Muscle of back (tissue), 11 donors: Measurements from ENCODE around the gene DLGAP1. TPM values are rescaled to one million over a fixed set of nuclear protein-coding genes. Genes with fewer than 3 reads are reported as not detected.

Source experiments
- DNase-seq, 3 donors: peaks; one replicate each; pipeline versions ENCODE4 v3.0.0 to v3.0.0-alpha.2; 2013
- polyA plus RNA-seq, 10 donors: library from polyadenylated mRNA; unstranded; fragments of 120-200 nt; gene quantifications; one replicate each; pipeline ENCODE4 v1.2.1, GENCODE V29; 2013; ENCODE audit not compliant: insufficient read length in 10 of 10

The DLGAP1 gene
- polyA plus RNA-seq, 10 donors: 1.3 to 3.5 (median 2.1) TPM

DNA sequence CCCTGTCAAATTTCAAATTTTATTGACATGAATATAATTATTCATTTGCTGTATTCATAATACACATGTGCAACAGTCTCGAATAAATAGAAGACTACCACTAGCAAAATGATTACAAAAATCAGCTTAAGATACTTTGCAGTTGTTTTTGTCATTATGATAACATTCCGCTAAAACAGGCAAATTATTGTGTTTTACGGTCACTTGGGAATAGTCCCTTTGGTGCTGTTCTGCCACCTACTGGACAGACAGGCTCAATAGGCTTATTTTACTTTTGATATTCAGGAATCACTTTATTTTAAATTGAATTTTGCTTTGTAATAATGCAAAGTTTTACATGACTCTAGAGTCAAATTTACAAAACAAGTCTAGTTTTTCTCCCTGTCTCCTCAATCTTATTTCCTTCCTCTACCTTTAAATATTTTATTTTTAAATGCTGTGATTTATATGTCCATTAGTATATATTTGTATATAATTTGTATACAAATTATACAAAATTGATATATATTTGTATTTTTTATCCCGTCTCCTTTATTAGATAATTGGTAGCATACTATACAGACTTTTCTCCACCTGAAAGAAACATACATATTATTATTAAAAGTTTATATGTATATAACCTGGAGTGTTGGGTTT lies 456.3 kb downstream of the DLGAP1 start:
- peak in 2 of 3 donors; percentile 20 to 26 for DNase-seq

GRCh38 chr18:3995476-3996102 lies 459.5 kb downstream of the DLGAP1 start:
- peak; percentile 61 to 66 (median 62) for DNase-seq

DNA sequence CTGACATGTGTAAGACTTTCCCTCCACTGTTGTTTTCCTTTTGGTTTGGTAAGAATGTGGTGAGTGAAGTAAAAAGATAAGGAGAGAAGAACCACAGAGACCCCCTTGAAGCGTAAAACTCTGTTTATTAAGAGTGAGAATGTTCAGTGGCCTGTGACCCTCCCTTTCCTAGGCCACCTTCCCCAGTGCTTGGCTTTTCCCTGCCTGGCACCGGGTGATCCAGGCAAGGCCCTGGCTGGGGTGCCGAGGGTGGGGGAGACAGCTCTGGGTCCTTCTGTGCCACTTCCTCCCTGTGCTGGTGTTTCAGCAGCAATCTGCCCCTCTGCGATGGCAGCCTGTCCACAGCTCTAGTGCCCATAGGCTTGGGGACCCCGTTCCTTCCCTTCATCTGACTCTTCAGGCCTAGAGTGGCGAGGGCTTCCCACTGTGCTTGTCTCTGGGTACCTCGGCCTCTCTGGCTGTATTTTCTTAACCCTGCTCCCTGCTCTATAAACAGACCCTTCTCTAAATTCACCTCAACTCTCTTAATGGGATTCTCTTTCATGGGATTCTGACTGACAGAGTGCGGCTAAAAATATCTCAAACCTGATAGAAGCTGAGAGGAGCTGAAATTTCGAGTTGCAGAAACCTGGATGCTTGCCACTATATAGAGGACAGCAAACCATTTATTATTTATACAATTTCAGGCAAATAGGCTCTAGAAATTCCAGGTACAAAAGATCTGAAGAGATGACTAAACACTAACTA lies 461.0 kb downstream of the DLGAP1 start:
- no peak for DNase-seq

DNA sequence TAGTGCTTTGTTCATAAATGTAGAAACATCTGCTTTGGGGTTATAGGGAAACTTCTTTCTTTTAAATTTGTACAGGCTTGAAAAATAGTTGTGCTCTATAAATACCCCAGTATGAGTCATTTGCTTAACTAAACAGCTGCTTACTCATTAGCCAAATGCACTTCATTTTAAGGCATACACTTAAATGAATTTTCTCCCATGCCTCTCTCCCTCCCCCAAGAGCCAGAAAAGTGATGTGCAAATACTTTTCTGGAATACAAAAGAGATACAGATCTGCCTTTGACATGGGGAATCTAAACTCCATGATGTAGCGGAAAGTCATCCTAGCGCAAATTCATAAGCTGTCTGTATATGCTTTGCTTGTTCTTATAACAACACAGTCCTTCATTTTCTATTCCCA lies 469.4 kb downstream of the DLGAP1 start:
- DNase-seq: peak in 1 of 3 donors; percentile 45

- DNase-seq: no peak
These were observed 470.1 kb downstream of the DLGAP1 start for GRCh38 chr18:3985020-3985419.

DNA sequence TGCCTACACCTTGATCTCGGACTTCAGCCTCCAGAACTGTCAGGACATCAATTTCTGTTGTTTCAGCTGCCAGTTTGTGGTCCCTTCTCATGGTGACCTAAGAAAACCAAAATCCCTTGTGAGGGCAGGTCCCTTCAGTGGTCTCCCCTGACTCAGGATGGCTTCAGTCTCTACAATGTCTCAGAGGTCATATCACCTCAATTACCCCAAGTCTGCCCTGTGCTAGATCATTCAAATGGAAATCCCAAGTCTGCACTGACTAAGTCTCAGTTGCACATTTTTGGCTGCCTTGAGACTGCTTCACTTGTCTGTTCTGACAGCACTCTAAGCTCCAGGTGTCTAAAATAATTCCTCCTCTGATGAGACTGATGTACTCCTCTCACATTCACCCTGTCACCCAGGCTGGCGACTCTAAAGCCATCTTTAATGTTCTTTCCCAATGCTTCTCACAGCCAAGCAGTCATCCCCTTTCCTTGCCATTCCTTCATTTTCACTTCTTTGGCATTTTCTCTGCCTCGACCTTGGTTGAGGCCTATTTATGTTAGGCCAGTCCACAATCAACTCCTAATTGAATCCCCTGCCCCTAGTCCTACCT lies 470.8 kb downstream of the DLGAP1 start:
- DNase-seq: no peak

- peak in 2 of 3 donors; percentile 26 to 76 for DNase-seq
These were observed 471.6 kb downstream of the DLGAP1 start for GRCh38 chr18:3983351-3983969.

DNA sequence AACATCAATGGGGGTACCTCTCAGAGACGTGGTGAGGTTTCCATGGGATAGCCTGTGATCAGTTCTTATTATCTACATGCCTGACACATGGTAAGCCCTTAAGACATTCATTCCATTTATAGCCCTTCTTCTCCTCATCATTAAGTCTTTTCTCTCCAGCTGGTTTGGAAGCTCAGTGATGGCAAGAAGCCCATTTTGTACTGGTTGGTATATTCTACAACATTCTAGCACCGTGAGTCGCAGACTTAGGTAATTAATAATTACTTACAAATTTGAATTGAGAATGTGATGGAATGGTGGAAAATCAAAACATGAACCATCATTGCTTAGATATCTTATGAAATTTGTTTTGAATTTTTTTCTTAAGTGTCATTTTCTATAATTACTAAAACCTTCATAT lies 472.6 kb downstream of the DLGAP1 start:
- DNase-seq: no peak

DNA sequence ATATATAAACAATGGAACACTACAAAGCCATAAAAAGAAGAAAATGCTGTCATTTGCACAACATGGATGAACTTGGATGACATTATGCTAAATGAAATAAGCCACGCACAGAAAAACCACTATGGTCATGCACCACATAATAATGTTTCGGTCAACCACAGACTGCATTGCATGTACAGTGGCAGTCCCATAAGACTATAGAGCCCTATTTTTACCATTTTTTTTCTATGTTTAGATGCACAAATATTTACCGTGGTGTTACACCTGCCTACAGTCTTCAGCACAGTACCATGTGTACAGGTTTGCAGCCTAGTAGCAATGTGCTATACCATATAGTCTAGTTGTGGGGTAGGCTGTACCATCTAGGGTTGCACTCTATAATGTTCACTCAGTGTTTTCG lies 476.1 kb downstream of the DLGAP1 start:
- DNase-seq: no peak

GRCh38 chr18:3973191-3973850 lies 481.8 kb downstream of the DLGAP1 start:
- peak in 1 of 3 donors; percentile 21 for DNase-seq

- DNase-seq: no peak
These were observed 482.7 kb downstream of the DLGAP1 start for GRCh38 chr18:3972291-3972930.

DNA sequence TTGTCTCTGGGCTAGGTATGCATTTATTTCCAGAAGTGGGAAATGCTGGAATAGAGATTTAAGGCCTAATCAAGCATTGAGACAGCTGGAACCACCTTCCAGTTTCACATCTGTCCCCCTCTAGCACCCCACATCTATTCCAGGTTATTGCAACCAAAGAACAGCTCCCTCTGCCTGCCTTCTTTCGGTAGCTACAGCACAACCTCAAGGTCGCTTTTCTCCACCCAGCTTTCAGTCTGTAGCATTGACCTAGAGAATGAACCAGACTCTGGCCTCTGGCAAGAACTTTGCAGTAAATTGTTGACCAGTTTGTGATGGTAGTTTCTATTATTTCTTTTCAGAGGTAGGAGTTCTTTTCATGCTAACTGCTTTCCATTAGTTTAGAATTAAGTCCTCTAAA lies 484.2 kb downstream of the DLGAP1 start:
- DNase-seq: no peak

DNA sequence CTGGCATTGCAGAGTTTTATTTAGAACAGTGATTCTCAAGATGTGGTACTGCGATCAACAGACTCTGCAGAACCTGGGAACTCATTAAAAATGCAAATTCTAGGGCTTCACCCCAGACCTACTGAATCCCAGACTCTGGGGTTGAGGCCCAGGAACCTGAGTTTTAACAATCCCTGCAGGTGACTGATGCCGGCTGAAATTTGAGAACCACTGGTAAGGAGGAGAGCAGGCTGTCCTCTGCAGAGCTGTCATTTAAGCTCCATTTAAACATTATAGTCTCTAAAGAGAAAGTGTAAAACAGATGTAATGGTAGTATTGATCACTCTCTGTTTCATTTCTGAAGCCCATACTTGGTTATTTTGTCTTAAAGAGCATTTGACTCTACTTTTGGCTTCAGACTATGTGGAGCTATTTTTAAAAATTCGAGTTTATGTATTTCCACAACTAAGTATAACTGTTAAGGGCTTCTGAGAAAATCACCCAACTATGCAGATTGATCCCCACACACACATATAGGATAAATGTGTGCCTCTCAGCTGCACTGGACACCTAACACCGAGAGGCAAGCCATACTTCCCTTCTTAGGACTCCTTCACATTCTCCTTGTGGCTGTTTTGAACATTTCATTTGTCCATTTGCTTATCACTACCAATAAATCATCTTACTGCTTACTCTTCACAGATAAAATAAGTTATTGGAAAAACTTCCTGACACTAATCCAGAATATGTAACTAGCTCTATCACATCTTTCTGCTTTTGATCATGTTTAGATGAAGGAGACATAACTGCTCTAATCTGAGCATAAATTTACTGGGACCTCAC lies 487.5 kb downstream of the DLGAP1 start:
- DNase-seq: no peak

DNA sequence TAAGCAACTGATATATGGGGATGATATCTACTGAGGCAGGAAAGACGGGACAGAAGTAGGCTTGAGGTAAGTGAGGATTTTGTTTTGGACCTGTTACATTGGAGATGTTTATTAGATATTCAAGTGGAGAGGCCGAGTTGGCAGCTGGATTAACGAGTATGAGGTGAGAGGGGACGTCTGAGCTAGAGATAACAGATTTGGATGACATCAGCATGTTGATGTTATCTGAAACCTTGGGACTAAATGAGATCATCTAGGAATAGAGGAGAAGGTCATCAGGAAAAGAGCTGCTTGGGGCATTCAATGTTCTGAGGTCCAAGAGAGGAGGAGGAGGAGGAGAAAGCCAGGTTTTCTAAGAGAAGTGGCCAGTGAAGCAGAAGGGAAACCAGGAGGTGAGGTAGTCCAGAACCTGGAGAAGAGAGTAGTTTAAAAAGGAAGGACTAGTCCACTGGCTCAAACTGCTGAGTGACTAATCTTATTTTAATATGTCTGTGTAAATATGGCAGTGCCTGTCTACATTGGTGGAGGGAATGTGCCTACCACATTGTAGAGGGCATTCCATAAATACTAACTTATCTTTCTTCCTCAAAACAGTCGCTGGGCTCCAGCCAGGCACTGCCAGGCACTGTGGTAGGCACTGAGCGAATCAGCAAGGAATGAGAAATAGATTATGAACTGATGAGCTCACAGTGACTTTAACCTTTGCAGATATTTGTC lies 488.3 kb downstream of the DLGAP1 start:
- DNase-seq: no peak

- no peak for DNase-seq
These were observed 488.9 kb downstream of the DLGAP1 start for GRCh38 chr18:3966246-3966641.

GRCh38 chr18:3960977-3961376 lies 494.1 kb downstream of the DLGAP1 start:
- DNase-seq: no peak

DNA sequence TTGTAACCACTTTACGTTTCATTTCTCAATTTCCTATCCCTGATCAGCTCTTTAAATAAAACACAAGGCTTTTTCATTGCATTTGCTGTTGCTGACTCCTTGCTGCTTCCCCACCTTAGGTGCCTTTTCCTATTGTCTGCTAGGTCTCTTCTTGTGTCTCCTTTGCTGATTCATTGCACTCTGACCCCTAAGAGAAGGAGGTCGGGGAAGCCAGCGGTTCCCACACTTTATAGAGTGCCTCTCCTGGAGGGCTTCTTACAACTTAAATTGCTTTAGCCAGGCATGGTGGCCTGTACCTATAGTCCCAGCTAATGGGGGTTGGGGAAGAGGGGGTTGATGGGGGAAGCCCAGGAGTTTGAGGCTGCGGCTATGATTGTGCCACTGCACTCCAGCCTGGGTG lies 495.0 kb downstream of the DLGAP1 start:
- no peak for DNase-seq

GRCh38 chr18:3952031-3952430 lies 503.1 kb downstream of the DLGAP1 start:
- DNase-seq: no peak

- DNase-seq: no peak
These were observed 504.3 kb downstream of the DLGAP1 start for GRCh38 chr18:3950668-3951404.
